Endothelial cell of umbilical vein (primary cell): ENCODE data around the gene GATA2. TPM values are rescaled to one million over a fixed set of nuclear protein-coding genes. Genes with fewer than 3 reads are reported as not detected.

Experiments
- Bru-seq: library from RNA; stranded (reverse); fragments of 400-500 nt; gene quantifications from one replicate; lab custom pipeline; 2021; lab: Mats Ljungman, UMichigan
- BruChase-seq, 2 experiments: library from RNA; stranded (reverse); fragments of 400-500 nt; gene quantifications; one replicate each; lab custom pipeline; 2021; lab: Mats Ljungman, UMichigan
- BruUV-seq: library from RNA; stranded (reverse); fragments of 400-500 nt; replicated peaks from 2 replicates; lab custom pipeline; 2021; lab: Mats Ljungman, UMichigan
- CTCF ChIA-PET: fragments of 300-600, 350-600 bp; sonication (Branson Sonifier 250); formaldehyde crosslinking; loops from one replicate; lab custom pipeline; 2021; ENCODE audit warnings: antibody characterized with exemption, inconsistent platforms; lab: Charles Lee
- POLR2A ChIA-PET: fragments of 300-600, 350-600 bp; sonication (Branson Sonifier 250); formaldehyde crosslinking; loops from one replicate; lab custom pipeline; 2021; ENCODE audit warnings: antibody characterized with exemption, inconsistent platforms; lab: Charles Lee
- DNase-seq: peaks from one replicate; pipeline ENCODE4 v3.0.0-alpha.2; 2011; ENCODE audit warnings: low read depth, low spot score
- FAIRE-seq: peaks from 2 replicates; lab custom pipeline; 2011; peaks lifted over from hg19 to GRCh38; lab: Jason Lieb, UNC
- H2AFZ ChIP-seq: 2 replicates; pipeline ENCODE4 v1.6.0; 2012; ENCODE audit warnings: low read depth, low read length, control low read depth, inconsistent platforms
- H3K27ac ChIP-seq: 2 replicates; pipeline ENCODE4 v1.5.1; 2011; ENCODE audit warnings: low read depth, mild to moderate bottlenecking, control low read depth, low read length, moderate library complexity; ENCODE audit not compliant: insufficient read depth
- H3K27me3 ChIP-seq, 2 experiments: 2 replicates each; pipeline versions ENCODE4 v1.6.0 to v1.6.1; 2011; ENCODE audit warnings: low read length in 2 of 2, mixed read lengths in 1 of 2; ENCODE audit not compliant: control insufficient read depth in 2 of 2, insufficient read depth in 2 of 2
- H3K36me3 ChIP-seq, 2 experiments: 2 replicates in 1 of 2; 3 replicates in 1 of 2; pipeline ENCODE4 v1.5.1; 2011; ENCODE audit warnings: low read length in 2 of 2, mild to moderate bottlenecking in 1 of 2, moderate library complexity in 1 of 2; ENCODE audit not compliant: control insufficient read depth in 2 of 2, insufficient read depth in 2 of 2; ENCODE audit errors: extremely low read depth in 1 of 2
- H3K4me1 ChIP-seq: 3 replicates; pipeline ENCODE4 v1.5.1; 2011; ENCODE audit warnings: mild to moderate bottlenecking, low read length; ENCODE audit not compliant: control insufficient read depth, insufficient read depth; ENCODE audit errors: extremely low read depth
- H3K4me2 ChIP-seq: 2 replicates; pipeline ENCODE4 v1.6.1; 2011; ENCODE audit warnings: low read length, control low read depth, mixed read lengths; ENCODE audit not compliant: insufficient read depth
- H3K4me3 ChIP-seq, 3 experiments: fragments of 200-600 bp in 1 of 3; sonication (generic), shearing (Covaris generic) in 1 of 3; replicated peaks in 1 of 3; 2 replicates each; pipeline ENCODE4 v1.5.1; 2011 to 2016; ENCODE audit warnings: control low read depth in 3 of 3, low read length in 3 of 3, mild to moderate bottlenecking in 2 of 3, inconsistent platforms in 1 of 3, low read depth in 1 of 3, moderate library complexity in 1 of 3; ENCODE audit not compliant: insufficient read depth in 1 of 3
- H3K79me2 ChIP-seq: 2 replicates; pipeline ENCODE4 v1.6.0; 2012; ENCODE audit warnings: low read length, inconsistent platforms; ENCODE audit not compliant: control insufficient read depth, insufficient read depth
- H3K9ac ChIP-seq: replicated peaks from 2 replicates; pipeline ENCODE3; 2011; ENCODE audit warnings: low read length, control low read depth; ENCODE audit not compliant: insufficient read depth; ENCODE audit errors: extremely low read depth
- H3K9me1 ChIP-seq: replicated peaks from 3 replicates; pipeline ENCODE4 v1.6.0; 2011; ENCODE audit warnings: mild to moderate bottlenecking, low read length; ENCODE audit not compliant: control insufficient read depth, insufficient read depth; ENCODE audit errors: extremely low read depth
- H3K9me3 ChIP-seq: replicated peaks from 2 replicates; pipeline ENCODE4 v1.5.1; 2012; ENCODE audit warnings: low read length, inconsistent platforms; ENCODE audit not compliant: control insufficient read depth, insufficient read depth
- H4K20me1 ChIP-seq: replicated peaks from 2 replicates; pipeline ENCODE3; 2011; ENCODE audit warnings: mild to moderate bottlenecking, low read length; ENCODE audit not compliant: control insufficient read depth, insufficient read depth; ENCODE audit errors: extremely low read depth
- EZH2 ChIP-seq: IDR thresholded peaks from 2 replicates; pipeline ENCODE4 v1.6.1; 2012; ENCODE audit warnings: borderline replicate concordance, low read depth, mild to moderate bottlenecking, moderate library complexity, low read length, inconsistent platforms; ENCODE audit not compliant: severe bottlenecking
- MAX ChIP-seq: IDR thresholded peaks from 2 replicates; pipeline ENCODE4 v1.6.1; 2011; ENCODE audit not compliant: insufficient read depth, insufficient read length
- MYC ChIP-seq: IDR thresholded peaks from one replicate; pipeline ENCODE4 v1.6.1; 2011; ENCODE audit warnings: mild to moderate bottlenecking, low read depth, low read length
- POLR2A ChIP-seq: IDR thresholded peaks from 2 replicates; pipeline ENCODE4 v1.6.1; 2012; ENCODE audit warnings: low read depth, mild to moderate bottlenecking, control low read depth, low read length
- POLR2AphosphoS5 ChIP-seq: IDR thresholded peaks from 2 replicates; pipeline ENCODE4 v1.6.1; 2012; ENCODE audit warnings: low read depth, mild to moderate bottlenecking, control low read depth, low read length, moderate library complexity; ENCODE audit not compliant: insufficient read depth
- dilution Hi-C: fragments of 300-500 bp; cut with MboI; formaldehyde crosslinking; loops from one replicate; pipeline ENCODE4 v1.15.0; 2019; ENCODE audit warnings: low sequenced_read_pairs; ENCODE audit not compliant: extremely low pct_ligation_motif_present
- intact Hi-C: fragments of 100-400 bp; cut with micrococcal nuclease; formaldehyde crosslinking; loops from one replicate; pipeline ENCODE4 v1.10.0; 2022
- long read RNA-seq: library from polyadenylated mRNA; stranded (forward); transcript quantifications from one replicate; pipeline ENCODE4 v2.0.0, GENCODE V29; 2021
- polyA minus RNA-seq, 3 experiments: library from RNA; depleted of rRNA, polyadenylated mRNA; stranded (reverse); fragments of >200 nt; gene quantifications; 1 replicate in 1 of 3; 2 replicates in 2 of 3; pipeline ENCODE4 v1.2.3, GENCODE V29; 2011
- polyA plus RNA-seq, 4 experiments: library from polyadenylated mRNA; depleted of rRNA in 3 of 4; stranded (reverse) in 3 of 4; unstranded in 1 of 4; fragments of >200 nt; gene quantifications; 2 replicates each; pipeline versions ENCODE4 v1.2.1 to v1.2.3, GENCODE V29; 2011 to 2012; ENCODE audit warnings: missing spikeins in 1 of 4
- total RNA-seq: library from RNA; stranded (reverse); gene quantifications from 2 replicates; pipeline ENCODE4 v1.2.3, GENCODE V29; 2021

GATA2 gene
- 62.2 and 63.9 TPM in 2 replicates for total RNA-seq
- polyA plus RNA-seq, result 28.8 and 35.6 TPM in 2 replicates
- 25.9 and 36.8 TPM in 2 replicates for polyA plus RNA-seq (2011; cell fraction: cytosol; rRNA removed)
- polyA plus RNA-seq (2011; cell fraction: nucleus; rRNA removed), result 30.1 and 31.5 TPM in 2 replicates
- polyA plus RNA-seq (2012), result 33.0 and 37.6 TPM in 2 replicates
- 17.3 and 17.5 TPM in 2 replicates for polyA minus RNA-seq
- 58.1 TPM for polyA minus RNA-seq (2011; cell fraction: cytosol; rRNA and poly(A)+ RNA removed)
- polyA minus RNA-seq (2011; cell fraction: nucleus; rRNA and poly(A)+ RNA removed), result 9.7 and 17.3 TPM in 2 replicates
- percentile 66 among the genes with signal in this experiment for Bru-seq, nascent RNA
- BruChase-seq, experiment 1, labeled RNA remaining after a 6-hour chase, result percentile 73 among the genes with signal in this experiment
- BruChase-seq, experiment 2, labeled RNA remaining after a 2-hour chase, result percentile 90 among the genes with signal in this experiment
- long read RNA-seq, partial matches to known transcripts, result 125 of 143 reads
- long read RNA-seq, other reads (novel, unspliced or antisense), result 13 of 143 reads

GRCh38 chr3:128492671-128493569 lies at the start of gene GATA2:
Gene GATA2, minus strand, starts transcription at chr3:128493201. Its CDS starts 6,170 bp downstream, at chr3:128487031.
- Histone ChIP-seq H3K9me3 (no peaks in the 10 kb centered on the region), H3K36me3 (no peaks in the 10 kb centered on the region), H3K27ac (no peak within 1 kb of the TSS), H3K79me2 (peaks cover 79% of the 10 kb centered on the region), H3K4me3 (peak within 1 kb of the TSS; percentile 18 to 95 (median 41)), H3K9ac (peak within 1 kb of the TSS; percentile 39), H4K20me1 (no peaks in the 10 kb centered on the region), H3K9me1 (no peaks in the 10 kb centered on the region), H2AFZ (no peak within 1 kb of the TSS), H3K27me3 (no peaks in the 10 kb centered on the region), H3K4me2 (peak within 1 kb of the TSS; percentile 76), H3K4me1 (peaks cover 18% of the 10 kb centered on the region)
- intact Hi-C loops, result loop anchor here (5.0 kb wide), 1 partner anchor 396 kb away; no protein-coding TSS in a partner anchor
- dilution Hi-C loops, result no loop called here
- CTCF ChIA-PET, result interaction anchor here (1.0 to 2.7 kb wide), 5 partner anchors 10 to 322 kb away, joined by 3 to 12 read pairs (median 8); no protein-coding TSS in a partner anchor
- TF ChIP-seq POLR2A (peak; percentile 50), POLR2AphosphoS5 (no peak)
- FAIRE-seq, result no peak
- BruUV-seq, result no TSS peak
- POLR2A ChIA-PET, result interaction anchor here (1.5 kb wide), 1 partner anchor 10 kb away, joined by 3 read pairs; no protein-coding TSS in a partner anchor
- DNase-seq, result peak; percentile 57

- no peak overlapping the region for H3K27ac ChIP-seq
- no peaks in the 10 kb centered on the region for H3K9me3 ChIP-seq
- TF ChIP-seq POLR2AphosphoS5 (no peak), EZH2 (no peak), MYC (no peak), MAX (no peak)
- H3K36me3 ChIP-seq, result no peaks in the 10 kb centered on the region
- H3K9ac ChIP-seq, result no peak overlapping the region
- intact Hi-C loops (no loop called here), dilution Hi-C loops (no loop called here)
- H3K27me3 ChIP-seq, result peaks cover 25 to 27% of the 10 kb centered on the region in 2 experiments
- DNase-seq, result no peak
- no peaks in the 10 kb centered on the region for H3K4me1 ChIP-seq
- H3K4me2 ChIP-seq, result no peak overlapping the region
- H3K79me2 ChIP-seq, result no peaks in the 10 kb centered on the region
- H2AFZ ChIP-seq, result no peak overlapping the region
- no peaks in the 10 kb centered on the region for H3K9me1 ChIP-seq
- H4K20me1 ChIP-seq, result no peaks in the 10 kb centered on the region
- POLR2A ChIA-PET, result no interaction called here
- no peak for FAIRE-seq
- CTCF ChIA-PET, result interaction anchor here (1.0 to 1.2 kb wide), 2 partner anchors 32 to 44 kb away, joined by 3 read pairs; no protein-coding TSS in a partner anchor
- BruUV-seq, result no TSS peak
- H3K4me3 ChIP-seq, result no peak overlapping the region
These were observed 48.2 kb upstream of the GATA2 start for GRCh38 chr3:128541246-128541645.
